D721Med (cell line): ENCODE data around the gene CCDC12.

Experiments used
- DNase-seq: peaks from one replicate; pipeline ENCODE4 v3.0.0; 2011; ENCODE audit warnings: low spot score; ENCODE audit not compliant: insufficient read length
- FAIRE-seq: peaks from 2 replicates; lab custom pipeline; 2011; peaks lifted over from hg19 to GRCh38; lab: Jason Lieb, UNC
- CTCF ChIP-seq: IDR thresholded peaks from 2 replicates; pipeline ENCODE4 v1.5.1; 2012; ENCODE audit warnings: mild to moderate bottlenecking, control low read depth; ENCODE audit not compliant: insufficient read depth; ENCODE audit errors: missing control alignments

CCDC12 gene

GRCh38 chr3:46934498-46935167, 41.9 kb downstream of the CCDC12 start:
- DNase-seq (no peak), FAIRE-seq (no peak)
- no peak for TF ChIP-seq CTCF

- TF ChIP-seq CTCF, result no peak
- FAIRE-seq, result no peak
- DNase-seq, result no peak
Observed at GRCh38 chr3:46934072-46934471, 42.5 kb downstream of the CCDC12 start.

- FAIRE-seq (no peak), DNase-seq (no peak)
- TF ChIP-seq CTCF, result no peak
Observed at GRCh38 chr3:46933261-46933660, 43.3 kb downstream of the CCDC12 start.

GRCh38 chr3:46932455-46933225, 43.9 kb downstream of the CCDC12 start:
- DNase-seq (no peak), FAIRE-seq (no peak)
- no peak for TF ChIP-seq CTCF

- FAIRE-seq (no peak), DNase-seq (no peak)
- TF ChIP-seq CTCF, result no peak
Observed at GRCh38 chr3:46931631-46932331, 44.8 kb downstream of the CCDC12 start.

- no peak for TF ChIP-seq CTCF
- DNase-seq (no peak), FAIRE-seq (no peak)
Observed at GRCh38 chr3:46930945-46931403, 45.6 kb downstream of the CCDC12 start.
